Endodermal cell (in vitro differentiated cells): Measurements from ENCODE around the gene PACRG. TPM values are rescaled to one million over a fixed set of nuclear protein-coding genes. Genes with fewer than 3 reads are reported as not detected.

Experiments used
- DNase-seq: peaks from one replicate; pipeline ENCODE4 v3.0.0-alpha.2; 2017
- H3K27ac ChIP-seq: 2 replicates; pipeline ENCODE4 v1.5.1; 2013; ENCODE audit warnings: mild to moderate bottlenecking, low read depth, low read length, moderate library complexity
- H3K27me3 ChIP-seq: 2 replicates; pipeline ENCODE4 v1.6.1; 2013; ENCODE audit warnings: mild to moderate bottlenecking, low read length, moderate library complexity; ENCODE audit not compliant: insufficient read depth, control insufficient read depth, poor library complexity, severe bottlenecking
- H3K36me3 ChIP-seq: 2 replicates; pipeline ENCODE4 v1.7.0; 2013; ENCODE audit warnings: mild to moderate bottlenecking, low read length, moderate library complexity; ENCODE audit not compliant: control insufficient read depth, insufficient read depth
- H3K4me1 ChIP-seq: one replicate; pipeline ENCODE4 v1.7.0; 2013; ENCODE audit warnings: low read length; ENCODE audit not compliant: control insufficient read depth, insufficient read depth
- H3K4me3 ChIP-seq: 2 replicates; pipeline ENCODE4 v1.5.1; 2013; ENCODE audit warnings: mild to moderate bottlenecking, low read length, moderate library complexity
- H3K9ac ChIP-seq: 2 replicates; pipeline ENCODE4 v1.6.1; 2013; ENCODE audit warnings: mild to moderate bottlenecking, low read length, moderate library complexity; ENCODE audit not compliant: poor library complexity, severe bottlenecking; ENCODE audit errors: extremely low read depth
- H3K9me3 ChIP-seq: 2 replicates; pipeline ENCODE4 v1.6.1; 2013; ENCODE audit warnings: mild to moderate bottlenecking, low read length, moderate library complexity; ENCODE audit not compliant: control insufficient read depth
- H3K27ac Mint-ChIP-seq: 2 replicates; pipeline ENCODE4 v1.8.0; 2020; ENCODE audit warnings: mixed read lengths
- H3K27me3 Mint-ChIP-seq: 2 replicates; pipeline ENCODE4 v1.8.0; 2021; ENCODE audit warnings: mild to moderate bottlenecking, mixed read lengths; ENCODE audit not compliant: insufficient read depth
- H3K36me3 Mint-ChIP-seq: 2 replicates; pipeline ENCODE4 v1.8.0; 2020; ENCODE audit warnings: low read depth, mixed read lengths
- H3K4me1 Mint-ChIP-seq: 2 replicates; pipeline ENCODE4 v1.8.0; 2020; ENCODE audit warnings: mixed read lengths
- H3K4me3 Mint-ChIP-seq: 2 replicates; pipeline ENCODE4 v1.8.0; 2020; ENCODE audit warnings: mild to moderate bottlenecking, moderate library complexity, mixed read lengths
- H3K9me3 Mint-ChIP-seq: 2 replicates; pipeline ENCODE4 v1.8.0; 2020; ENCODE audit warnings: mild to moderate bottlenecking, mixed read lengths
- CTCF ChIP-seq: fragments of 200-600 bp; sonication (generic); conservative IDR thresholded peaks from 2 replicates; pipeline ENCODE4 v1.5.0; 2021; ENCODE audit warnings: antibody characterized with exemption, mild to moderate bottlenecking
- WGBS, 2 experiments: methylation state at CpG; one replicate each; pipeline versions ENCODE4 v1.1.5 to v1.1.7; 2013; ENCODE audit warnings: missing lambda C conversion rate in 2 of 2, mixed read lengths in 1 of 2; ENCODE audit not compliant: insufficient coverage in 1 of 2, insufficient read length in 1 of 2; 5-methylcytosine and 5-hydroxymethylcytosine counted together
- total RNA-seq, 2 donors: library from RNA; stranded (reverse); fragmentation: NEBNext Ultra II Directional in 1 of 2; extraction: Animal tissue kit (Norgen Biotek cat#: 25700) in 1 of 2; gene quantifications; 2 replicates in 1 of 2; 3 replicates in 1 of 2; pipeline ENCODE4 v1.2.1, GENCODE V29; 2021

PACRG gene
- total RNA-seq, 2 donors from 2014 or later, result 0.42 to 0.44 TPM

GRCh38 chr6:162710936-162711335 is 16.8 kb upstream of the PACRG start:
- 94 to 100% methylated on average over 2 of the region's 2 CpGs for WGBS, 2 experiments
- H3K27me3 Mint-ChIP-seq, result no peaks in the 10 kb centered on the region

DNA sequence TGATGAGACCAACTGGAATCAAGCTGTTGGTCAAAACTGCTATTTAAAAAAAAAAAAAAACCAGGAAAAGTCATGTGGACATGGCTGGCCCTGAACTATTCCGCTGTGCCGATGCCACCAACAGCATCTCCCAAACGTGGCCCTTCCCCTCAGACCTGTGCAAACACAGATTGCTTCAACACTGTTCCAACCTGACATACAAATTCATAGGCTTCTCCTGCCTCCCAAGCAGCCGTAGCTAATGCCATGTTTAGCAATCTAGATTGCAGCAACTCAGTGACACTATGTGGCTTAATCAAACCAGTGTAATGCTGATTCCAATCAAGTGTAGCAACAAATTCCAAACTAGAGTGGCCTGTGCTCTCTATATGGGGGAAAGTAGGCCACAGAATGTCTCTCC is 16.4 kb upstream of the PACRG start:
- H3K9me3 Mint-ChIP-seq, result peaks cover 2% of the 10 kb centered on the region

More at GRCh38 chr6:162710936-162711335, 16.8 kb upstream of the PACRG start:
- Histone ChIP-seq H3K4me3 (no peak overlapping the region), H3K9me3 (no peaks in the 10 kb centered on the region), H3K4me1 (no peaks in the 10 kb centered on the region), H3K9ac (no peak overlapping the region), H3K27me3 (no peaks in the 10 kb centered on the region), H3K27ac (no peak overlapping the region), H3K36me3 (no peaks in the 10 kb centered on the region)
- Mint-ChIP-seq H3K27ac (no peak overlapping the region), H3K36me3 (no peaks in the 10 kb centered on the region), H3K9me3 (peaks cover 2% of the 10 kb centered on the region), H3K4me3 (no peak overlapping the region), H3K4me1 (peaks cover 13% of the 10 kb centered on the region)
- no peak for DNase-seq
- TF ChIP-seq CTCF, result no peak

GRCh38 chr6:162712694-162713093 is 15.1 kb upstream of the PACRG start:
- DNase-seq, result no peak
- no peaks in the 10 kb centered on the region for H3K27me3 Mint-ChIP-seq
- Histone ChIP-seq H3K9me3 (no peaks in the 10 kb centered on the region), H3K9ac (no peak overlapping the region), H3K36me3 (no peaks in the 10 kb centered on the region), H3K27ac (no peak overlapping the region), H3K4me3 (no peak overlapping the region), H3K4me1 (no peaks in the 10 kb centered on the region), H3K27me3 (no peaks in the 10 kb centered on the region)
- no peak overlapping the region for H3K4me3 Mint-ChIP-seq
- H3K27ac Mint-ChIP-seq, result no peak overlapping the region
- no peaks in the 10 kb centered on the region for H3K36me3 Mint-ChIP-seq
- WGBS, 2 experiments, result 86% methylated on average over 1 of the region's 2 CpGs; no CpG with 5 or more reads in 1 of the 2 experiments
- peaks cover 6% of the 10 kb centered on the region for H3K9me3 Mint-ChIP-seq
- peaks cover 9% of the 10 kb centered on the region for H3K4me1 Mint-ChIP-seq
- TF ChIP-seq CTCF, result no peak

More for the DNA sequence above, 16.4 kb upstream of the PACRG start:
- Histone ChIP-seq H3K9ac (no peak overlapping the region), H3K36me3 (no peaks in the 10 kb centered on the region), H3K27ac (no peak overlapping the region), H3K4me1 (no peaks in the 10 kb centered on the region), H3K9me3 (no peaks in the 10 kb centered on the region), H3K27me3 (no peaks in the 10 kb centered on the region), H3K4me3 (no peak overlapping the region)
- 61 to 71% methylated on average over 3 to 4 of the region's 4 CpGs for WGBS, 2 experiments
- H3K4me1 Mint-ChIP-seq, result peaks cover 9% of the 10 kb centered on the region
- TF ChIP-seq CTCF, result no peak
- DNase-seq, result no peak
- H3K36me3 Mint-ChIP-seq, result no peaks in the 10 kb centered on the region
- no peak overlapping the region for H3K27ac Mint-ChIP-seq
- no peak overlapping the region for H3K4me3 Mint-ChIP-seq
- H3K27me3 Mint-ChIP-seq, result no peaks in the 10 kb centered on the region
